NCI-H2227 (cell line): Measurements from ENCODE around the gene SLC6A7.

ENCODE experiments used
- DNase-seq: peaks from one replicate; lab custom pipeline; 2025; ENCODE audit not compliant: unreplicated experiment; lab: John Stamatoyannopoulos, UW

Gene SLC6A7

GRCh38 chr5:150155258-150156026, 34.4 kb upstream of the SLC6A7 start, which contains the start of gene PDGFRB:
Gene PDGFRB (minus strand): TSS chr5:150155845. CDS start chr5:150137047, 18,798 bp downstream.
- peak; percentile 74 for DNase-seq

DNA sequence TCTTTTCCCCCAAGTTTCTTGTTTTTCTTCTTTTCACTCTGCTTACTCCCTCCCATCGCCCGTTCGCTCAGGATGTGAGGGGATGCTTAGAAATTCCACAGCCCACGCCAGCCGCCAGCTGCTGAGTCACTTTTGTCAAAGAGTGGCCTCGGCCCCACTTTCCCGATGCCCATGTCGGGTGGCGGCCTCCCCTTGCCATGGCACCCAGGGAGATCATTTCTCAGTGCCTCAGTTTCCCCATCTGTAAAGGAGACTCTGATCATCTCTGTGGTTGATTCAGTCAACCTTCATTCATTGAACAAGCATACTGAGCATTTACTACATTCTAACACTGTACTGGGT, 33.9 kb upstream of the SLC6A7 start:
- no peak for DNase-seq

DNA sequence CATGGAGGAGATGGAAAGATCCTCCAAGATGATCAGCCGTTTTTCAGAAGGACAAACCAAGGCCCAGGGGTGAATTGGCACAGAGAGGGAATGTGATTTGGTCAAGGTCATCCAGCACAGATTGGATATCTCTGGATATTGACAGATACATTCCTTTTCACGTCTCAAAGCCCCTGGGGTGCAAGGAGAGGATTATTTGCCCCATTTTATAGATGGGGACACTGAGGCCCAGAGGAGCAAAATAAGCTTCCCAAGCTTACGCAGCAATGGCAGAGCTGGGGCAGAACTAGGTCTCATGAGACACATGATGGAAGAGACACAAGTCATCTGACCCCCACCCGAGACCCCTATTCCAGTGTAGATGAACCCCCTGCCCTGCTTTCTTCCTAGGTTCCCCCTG, 33.3 kb upstream of the SLC6A7 start:
- no peak for DNase-seq

DNA sequence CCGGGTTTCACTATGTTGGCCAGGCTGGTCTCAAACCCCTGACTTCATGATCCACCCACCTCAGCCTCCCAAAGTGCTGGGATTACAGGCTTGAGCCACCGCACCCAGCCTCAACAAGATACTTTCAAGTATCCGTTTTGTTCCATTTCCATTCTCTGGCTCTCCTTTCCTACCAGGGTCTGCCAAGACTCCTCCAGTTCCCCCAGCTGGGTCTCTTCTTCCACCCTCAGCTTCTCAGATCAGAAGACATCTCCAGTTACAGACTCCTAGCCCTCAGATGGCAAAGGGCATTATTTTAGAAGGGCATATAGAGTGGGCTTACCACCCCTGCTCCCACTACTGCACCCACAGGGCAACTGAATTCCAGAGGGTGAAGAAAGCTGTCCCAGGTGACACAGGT, 32.7 kb upstream of the SLC6A7 start:
- no peak for DNase-seq

DNA sequence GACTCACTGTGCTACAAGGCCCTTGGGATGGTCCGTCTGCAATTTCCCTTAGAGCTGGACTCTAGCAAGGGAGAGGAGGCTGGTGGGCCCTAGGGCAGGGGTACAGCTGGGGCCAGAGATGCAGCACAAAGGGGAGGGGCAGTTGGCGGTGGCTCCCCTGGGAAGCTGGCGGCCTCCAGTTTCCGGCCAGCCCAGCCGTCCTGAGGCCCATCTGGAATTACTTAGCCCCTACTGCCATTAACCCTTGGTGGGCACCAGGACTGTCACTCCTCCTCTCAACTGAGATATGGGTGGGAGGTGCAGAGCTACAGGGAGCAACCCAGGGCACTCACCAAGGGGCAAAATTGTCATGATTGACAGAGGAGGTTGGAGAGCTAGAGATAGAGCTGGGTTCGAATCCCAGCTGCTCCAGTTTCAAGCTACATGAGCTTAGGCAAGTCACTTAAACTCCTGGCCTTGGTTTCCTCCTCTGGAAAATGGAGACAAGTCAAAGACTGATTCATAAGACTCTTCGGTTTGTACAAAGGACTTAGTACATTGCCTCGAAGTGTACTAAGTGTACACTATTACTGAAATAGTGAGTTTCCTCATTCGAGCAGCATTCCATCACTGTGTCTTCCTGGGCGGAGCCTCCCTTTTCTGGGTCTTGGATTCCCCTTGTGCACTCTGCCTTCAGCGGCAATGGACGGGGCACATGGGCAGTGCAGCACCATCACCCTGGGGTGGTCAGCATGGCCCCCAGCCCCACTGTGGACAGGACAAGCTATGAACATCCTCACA, 31.5 kb upstream of the SLC6A7 start:
- DNase-seq = no peak

GRCh38 chr5:150159031-150159430, 30.8 kb upstream of the SLC6A7 start:
- DNase-seq = no peak

- no peak for DNase-seq
Measured at GRCh38 chr5:150159741-150160179, 30.1 kb upstream of the SLC6A7 start.

GRCh38 chr5:150160448-150161081, 29.3 kb upstream of the SLC6A7 start:
- DNase-seq = no peak

DNA sequence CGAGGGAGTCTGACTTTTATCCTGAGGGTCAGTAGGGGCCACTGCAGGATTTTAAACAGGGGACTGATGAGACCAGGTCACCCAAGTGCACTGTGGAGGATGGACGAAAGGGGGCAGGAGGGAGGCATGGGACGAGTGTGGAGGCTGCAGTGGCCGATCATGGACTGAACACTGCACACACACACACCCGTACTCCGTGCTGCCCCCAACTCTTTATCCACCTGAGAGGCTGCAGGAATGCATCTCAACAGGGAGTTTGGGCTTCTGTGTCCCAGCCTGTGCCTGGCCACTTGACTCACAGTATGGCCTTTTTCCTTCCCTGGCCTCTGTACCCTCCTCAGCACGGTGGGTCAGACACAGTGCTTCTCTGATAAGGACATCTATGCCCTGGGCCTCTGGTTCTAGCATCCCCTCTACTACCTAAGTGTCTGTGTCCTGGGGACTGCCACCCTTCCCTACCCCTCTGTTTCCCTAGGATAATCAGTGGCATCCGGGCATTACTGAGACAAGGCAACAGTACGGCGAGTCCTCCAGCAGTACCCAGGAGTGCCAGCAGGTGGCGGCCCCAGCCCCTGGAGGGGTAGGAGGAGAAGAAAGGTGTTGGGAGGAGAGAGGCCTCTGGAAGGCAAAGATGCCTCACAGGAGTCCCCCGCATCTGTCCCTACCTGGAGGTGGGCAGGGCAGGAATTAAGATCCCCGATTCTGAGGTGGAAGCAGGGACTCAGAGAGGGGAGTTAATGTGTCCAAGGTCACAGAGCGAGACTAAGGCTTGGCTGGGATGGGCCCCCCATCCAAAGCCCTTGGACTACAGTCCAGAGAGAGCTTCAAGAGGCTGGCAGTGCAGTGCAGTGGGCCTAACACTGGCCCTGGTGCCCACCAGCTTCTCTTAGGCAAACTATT, 28.4 kb upstream of the SLC6A7 start:
- DNase-seq = peak; percentile 83

DNA sequence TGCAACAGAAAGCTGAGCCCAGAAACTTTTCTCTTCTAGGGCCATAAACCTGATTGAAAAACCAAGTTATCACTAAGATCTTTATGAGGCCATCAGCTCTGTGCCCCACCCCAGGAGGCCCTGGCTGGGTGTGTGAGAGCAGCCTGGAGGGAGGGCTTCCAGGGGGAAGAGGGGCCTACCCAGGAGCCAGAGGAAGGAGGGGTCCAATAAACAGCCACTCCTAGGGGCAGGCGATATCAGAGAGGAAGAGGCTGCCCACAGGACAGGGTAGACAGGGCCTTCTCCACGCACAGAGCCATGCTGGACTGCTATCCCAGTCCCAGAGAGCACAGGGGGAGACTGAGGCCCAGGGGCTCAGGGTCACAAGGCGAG, 27.7 kb upstream of the SLC6A7 start:
- no peak for DNase-seq

GRCh38 chr5:150163035-150163434, 26.8 kb upstream of the SLC6A7 start:
- DNase-seq = no peak

GRCh38 chr5:150163547-150164059, 26.3 kb upstream of the SLC6A7 start:
- DNase-seq = no peak

DNA sequence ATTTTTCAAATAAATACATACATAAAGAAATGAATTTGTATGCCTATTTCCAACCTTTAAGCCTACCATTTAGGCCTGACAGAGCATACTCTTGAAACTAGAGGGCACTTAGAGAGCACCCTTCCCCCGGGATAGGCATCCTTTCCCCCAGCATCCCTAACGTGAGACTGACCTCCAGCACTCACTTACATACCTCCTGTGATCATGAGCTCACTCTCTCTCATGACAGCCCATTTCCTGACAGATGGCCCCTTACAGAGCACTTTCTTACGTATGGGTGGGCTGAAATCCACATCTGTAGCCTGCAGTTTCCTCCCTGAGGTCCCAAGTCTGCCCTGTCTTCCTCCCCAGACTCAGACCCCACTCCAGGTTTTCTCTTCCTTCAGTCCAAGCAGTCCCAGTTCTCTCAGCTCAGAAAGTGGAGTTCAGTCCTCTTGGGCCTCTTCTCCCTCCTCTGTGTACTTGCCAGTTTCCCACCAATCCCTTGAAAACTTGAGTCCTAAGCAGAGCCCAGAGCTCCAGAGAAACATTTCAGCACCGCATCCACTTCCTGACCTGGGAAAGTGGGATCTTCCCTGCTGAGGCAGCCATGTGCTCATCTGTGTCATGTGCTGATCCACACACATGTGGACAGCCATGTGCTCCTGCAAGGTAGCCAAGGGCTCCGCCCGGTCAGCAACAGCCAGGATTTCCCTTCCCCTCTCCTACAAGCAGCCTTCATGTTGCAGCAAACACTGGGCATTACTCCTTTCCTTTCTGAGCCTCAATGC, 25.5 kb upstream of the SLC6A7 start:
- DNase-seq = no peak

DNA sequence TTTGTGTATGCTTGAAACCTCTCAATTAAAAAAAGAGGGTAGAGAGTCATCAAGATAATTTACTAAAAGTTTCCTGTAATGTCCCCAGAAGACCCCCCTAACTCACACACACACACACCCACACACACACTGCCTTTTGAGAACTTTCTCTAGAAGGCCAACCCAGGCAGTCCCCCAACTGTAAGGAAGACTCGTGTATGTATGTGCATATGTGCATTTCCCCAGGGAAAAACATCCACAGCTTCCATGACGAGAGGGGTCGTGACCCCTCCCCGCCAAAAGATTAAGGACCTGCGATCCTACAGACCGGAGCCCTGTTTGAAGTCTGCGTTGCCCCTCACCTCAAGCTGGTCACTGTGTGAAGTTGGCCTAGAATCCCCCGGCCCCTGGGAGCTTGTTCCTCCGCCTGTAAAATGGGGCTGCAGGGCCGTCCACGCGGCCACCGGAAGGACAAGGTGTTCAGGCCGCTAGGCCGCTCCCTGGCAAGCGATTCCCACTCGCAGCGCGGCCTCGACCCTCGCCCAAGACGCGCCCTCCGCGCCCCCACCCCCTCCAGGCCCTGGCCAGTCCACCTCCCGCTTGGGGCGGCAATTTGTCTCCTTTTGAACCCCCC, 23.7 kb upstream of the SLC6A7 start:
- no peak for DNase-seq

DNA sequence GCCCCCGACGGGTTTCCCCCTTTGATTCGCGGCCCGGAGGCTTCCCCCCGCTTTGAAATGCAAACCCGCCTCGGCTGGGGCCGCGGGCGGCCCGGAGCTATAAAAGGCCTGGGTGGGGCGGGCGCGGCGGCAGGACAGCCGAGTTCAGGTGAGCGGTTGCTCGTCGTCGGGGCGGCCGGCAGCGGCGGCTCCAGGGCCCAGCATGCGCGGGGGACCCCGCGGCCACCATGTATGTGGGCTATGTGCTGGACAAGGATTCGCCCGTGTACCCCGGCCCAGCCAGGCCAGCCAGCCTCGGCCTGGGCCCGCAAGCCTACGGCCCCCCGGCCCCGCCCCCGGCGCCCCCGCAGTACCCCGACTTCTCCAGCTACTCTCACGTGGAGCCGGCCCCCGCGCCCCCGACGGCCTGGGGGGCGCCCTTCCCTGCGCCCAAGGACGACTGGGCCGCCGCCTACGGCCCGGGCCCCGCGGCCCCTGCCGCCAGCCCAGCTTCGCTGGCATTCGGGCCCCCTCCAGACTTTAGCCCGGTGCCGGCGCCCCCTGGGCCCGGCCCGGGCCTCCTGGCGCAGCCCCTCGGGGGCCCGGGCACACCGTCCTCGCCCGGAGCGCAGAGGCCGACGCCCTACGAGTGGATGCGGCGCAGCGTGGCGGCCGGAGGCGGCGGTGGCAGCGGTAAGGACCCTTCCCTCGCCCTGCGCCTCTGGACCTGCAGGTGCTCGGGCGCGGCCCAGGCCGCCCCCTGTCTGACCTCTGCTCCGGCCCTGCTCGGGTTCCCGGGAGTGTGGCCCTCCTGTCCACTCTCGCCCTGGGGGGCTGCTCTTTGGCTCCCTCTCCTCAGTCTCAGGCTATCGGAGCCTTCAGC, 23.0 kb upstream of the SLC6A7 start, which contains the start of gene CDX1:
Gene CDX1, plus strand, starts transcription at position 129 of the 862 bp plus-strand sequence. Its CDS starts 99 bp downstream, at position 228.
- no peak for DNase-seq

DNA sequence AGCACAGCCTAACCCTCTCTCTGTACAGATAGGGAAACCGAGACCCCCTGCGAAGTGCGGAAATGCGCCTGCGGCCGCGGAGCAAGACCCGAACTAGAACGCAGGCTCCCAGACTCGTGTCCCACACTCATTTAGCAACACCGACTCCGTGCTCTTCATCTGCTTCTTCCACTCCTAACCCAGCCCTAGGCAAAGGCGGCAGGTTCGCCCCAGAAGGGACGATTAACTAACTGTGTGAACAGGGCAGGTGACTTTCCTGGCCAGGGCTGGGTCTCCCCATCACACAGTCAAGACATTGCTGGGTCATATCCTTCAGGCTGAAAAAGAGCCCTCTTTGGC, 22.4 kb upstream of the SLC6A7 start:
- no peak for DNase-seq

GRCh38 chr5:150167908-150168307, 22.0 kb upstream of the SLC6A7 start:
- no peak for DNase-seq

GRCh38 chr5:150168864-150169263, 21.0 kb upstream of the SLC6A7 start:
- DNase-seq = no peak

DNA sequence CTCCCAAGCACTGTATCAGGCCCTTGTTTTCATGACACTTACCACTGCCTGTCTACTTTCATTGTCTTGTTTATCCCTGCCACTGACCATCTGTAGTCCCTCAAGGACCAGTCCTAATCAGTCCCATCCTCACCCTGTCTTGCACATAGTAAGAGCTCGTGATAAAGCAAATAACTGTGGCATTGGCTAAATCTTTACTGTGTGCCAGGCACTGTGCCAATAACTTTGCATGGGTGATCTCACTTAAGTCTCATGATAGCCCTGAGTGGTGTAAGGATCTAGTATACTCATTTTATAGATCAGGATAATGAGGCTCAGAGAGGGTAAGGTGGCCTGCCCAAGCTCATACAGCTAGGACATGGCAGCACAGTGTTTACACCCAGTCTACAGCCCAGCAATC, 17.7 kb upstream of the SLC6A7 start:
- no peak for DNase-seq
